ENCODE measurements around the gene TXNDC12. TPM values are rescaled to one million over a fixed set of nuclear protein-coding genes. Genes with fewer than 3 reads are reported as not detected.
"Not testable (repeated sequence)": the region's sequence is repeated elsewhere in the genome, so short reads cannot be mapped to it uniquely, and the experiment has no call there.

TXNDC12 gene
- total RNA-seq, 1 donor from 2014 or later, result 59.4 TPM

GRCh38 chr1:52053862-52054261 lies 1.1 kb downstream of the TXNDC12 start:
- intact Hi-C loops (cut with micrococcal nuclease), result no loop called here

- intact Hi-C loops (cut with micrococcal nuclease), result not testable (repeated sequence)
Measured at GRCh38 chr1:52049337-52049736, 5.7 kb downstream of the TXNDC12 start.

DNA sequence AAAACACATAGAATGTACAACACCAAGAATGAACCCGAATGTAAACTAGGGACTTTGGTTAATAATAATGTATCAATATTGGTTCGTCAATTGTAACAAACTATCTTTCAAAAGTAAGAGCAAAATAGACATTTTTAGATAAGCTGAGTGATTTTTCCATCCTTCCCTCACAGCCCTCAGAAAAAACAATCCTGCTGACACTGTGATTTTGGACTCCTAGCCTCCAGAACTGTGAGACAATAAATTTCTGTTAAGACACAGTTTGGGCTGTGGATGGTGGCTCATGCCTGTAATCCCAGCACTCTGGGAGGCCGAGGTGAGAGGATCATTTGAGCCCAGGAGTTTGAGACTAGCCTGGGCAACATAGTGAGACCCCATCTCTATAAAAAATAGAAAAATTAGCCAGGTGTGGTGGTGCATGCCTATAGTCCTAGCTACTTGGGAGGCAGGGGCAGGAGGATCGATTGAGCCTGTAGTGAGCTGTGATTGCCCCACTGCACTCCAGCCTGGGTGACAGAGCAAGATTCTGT lies 9.3 kb downstream of the TXNDC12 start:
- intact Hi-C loops (cut with micrococcal nuclease), result not testable (repeated sequence)

DNA sequence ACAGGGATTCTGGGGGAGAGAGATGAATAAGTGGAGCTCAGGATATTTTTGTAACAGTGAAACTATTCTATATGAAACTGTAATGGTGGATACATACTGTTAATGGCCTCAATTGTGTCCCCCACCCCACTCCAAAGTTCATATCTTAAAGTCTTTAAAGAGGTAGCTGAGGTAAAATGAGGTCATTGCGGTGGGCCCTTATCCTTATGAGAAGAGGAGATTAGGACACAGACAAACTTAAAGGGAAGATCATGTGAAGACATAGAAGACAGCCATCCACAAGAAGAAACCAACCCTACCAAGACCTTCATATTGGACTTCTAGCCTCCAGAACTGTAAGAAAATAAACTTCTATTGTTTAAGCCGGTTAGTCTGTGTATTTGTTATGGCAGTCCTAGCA lies 9.8 kb downstream of the TXNDC12 start:
- intact Hi-C loops (cut with micrococcal nuclease), result no loop called here

GRCh38 chr1:52041551-52042185 lies 13.3 kb downstream of the TXNDC12 start:
- intact Hi-C loops (cut with micrococcal nuclease), result no loop called here

DNA sequence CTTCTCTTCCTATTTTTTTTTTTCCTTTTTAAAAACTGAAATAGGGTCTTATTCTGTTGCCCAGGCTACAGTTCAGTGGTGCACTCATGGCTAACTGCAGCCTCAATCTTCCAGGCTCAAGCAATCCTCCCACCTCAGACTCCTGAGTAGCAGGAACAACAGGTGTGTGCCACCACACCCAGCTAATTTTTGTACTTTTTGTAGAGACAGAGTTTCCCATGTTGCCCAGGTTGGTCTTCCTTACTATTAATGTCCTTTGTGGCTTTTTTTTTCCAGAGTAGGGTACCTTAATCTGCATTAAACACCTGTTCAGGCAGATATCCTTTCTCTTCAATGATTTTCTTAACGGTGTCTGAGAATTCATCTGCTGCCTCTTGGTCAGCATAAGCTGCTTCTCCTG lies 17.1 kb downstream of the TXNDC12 start:
- intact Hi-C loops (cut with micrococcal nuclease), result no loop called here

- intact Hi-C loops (cut with micrococcal nuclease), result no loop called here
Measured at GRCh38 chr1:52037402-52037814, 17.6 kb downstream of the TXNDC12 start.

- intact Hi-C loops (cut with micrococcal nuclease), result no loop called here
Measured at GRCh38 chr1:52034050-52034384, 21.0 kb downstream of the TXNDC12 start.

GRCh38 chr1:52033190-52034049 lies 21.6 kb downstream of the TXNDC12 start, which contains the start of gene KTI12:
Gene KTI12, minus strand, starts transcription at chr1:52033810. Its CDS starts 49 bp downstream, at chr1:52033761.
- intact Hi-C loops (cut with micrococcal nuclease), result loop anchor here (1.0 kb wide), 3 partner anchors 23 to 333 kb away; partner anchors contain the start of genes BTF3L4, CC2D1B and NRDC

DNA sequence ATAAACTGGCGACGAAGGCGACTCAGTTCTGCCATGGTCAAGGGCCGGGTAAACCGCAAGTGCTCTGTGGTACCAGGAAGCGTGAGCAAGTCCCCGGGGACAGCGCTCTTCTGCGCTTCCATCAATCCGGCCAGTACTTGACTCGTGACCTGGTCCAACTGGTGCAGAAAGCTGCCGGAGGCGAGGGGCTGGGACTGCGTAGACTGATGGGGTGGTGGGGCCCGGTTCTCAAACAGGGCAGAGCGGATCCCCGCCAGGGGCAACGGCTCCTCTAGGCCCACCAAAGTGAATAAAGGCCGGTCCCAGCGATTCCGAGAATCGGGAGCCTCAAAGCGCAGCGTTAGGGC lies 22.2 kb downstream of the TXNDC12 start:
- intact Hi-C loops (cut with micrococcal nuclease), result loop anchor here (1.0 kb wide), 3 partner anchors 24 to 334 kb away; partner anchors contain the start of genes BTF3L4, CC2D1B and NRDC

- intact Hi-C loops (cut with micrococcal nuclease), result no loop called here
Measured at GRCh38 chr1:52032124-52032784, 22.7 kb downstream of the TXNDC12 start.

- intact Hi-C loops (cut with micrococcal nuclease), result not testable (repeated sequence)
Measured at GRCh38 chr1:52028839-52029238, 26.2 kb downstream of the TXNDC12 start.

DNA sequence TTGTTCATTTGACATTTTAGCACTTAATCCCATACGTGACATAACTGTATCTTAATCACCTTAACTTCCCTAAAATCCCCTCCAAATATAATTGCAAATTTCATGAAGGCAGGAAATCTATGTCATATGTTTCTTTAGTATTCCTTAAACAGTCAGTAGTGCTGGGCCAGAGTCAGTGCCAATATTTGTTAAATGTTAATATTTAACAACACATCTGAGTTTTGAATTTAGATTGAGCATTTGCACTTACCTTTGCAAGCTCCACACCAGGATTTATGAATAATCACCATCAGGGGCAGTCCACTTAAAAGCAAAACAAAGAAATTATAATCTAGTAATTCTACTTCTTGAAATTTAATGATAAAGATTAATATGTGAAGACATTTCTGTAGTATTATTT lies 26.7 kb downstream of the TXNDC12 start:
- intact Hi-C loops (cut with micrococcal nuclease), result no loop called here

DNA sequence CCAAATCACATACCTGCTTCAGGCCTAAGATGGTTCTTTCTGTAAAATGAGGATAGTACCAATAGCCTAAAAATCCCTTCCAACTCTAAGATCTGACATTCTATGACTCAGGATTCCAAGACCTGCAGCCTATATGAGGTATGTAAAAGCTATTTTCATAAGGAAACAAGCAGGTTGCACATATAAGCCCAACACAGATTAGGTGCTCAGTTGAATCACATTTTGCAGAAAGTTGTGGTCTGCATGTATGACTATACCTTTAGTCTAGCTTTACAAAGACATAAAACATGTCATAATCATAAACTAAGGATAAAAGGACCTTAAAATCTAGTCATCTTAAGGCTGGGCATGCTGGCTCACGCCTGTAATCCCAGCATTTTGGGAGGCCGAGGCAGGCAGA lies 28.7 kb downstream of the TXNDC12 start:
- intact Hi-C loops (cut with micrococcal nuclease), result no loop called here

DNA sequence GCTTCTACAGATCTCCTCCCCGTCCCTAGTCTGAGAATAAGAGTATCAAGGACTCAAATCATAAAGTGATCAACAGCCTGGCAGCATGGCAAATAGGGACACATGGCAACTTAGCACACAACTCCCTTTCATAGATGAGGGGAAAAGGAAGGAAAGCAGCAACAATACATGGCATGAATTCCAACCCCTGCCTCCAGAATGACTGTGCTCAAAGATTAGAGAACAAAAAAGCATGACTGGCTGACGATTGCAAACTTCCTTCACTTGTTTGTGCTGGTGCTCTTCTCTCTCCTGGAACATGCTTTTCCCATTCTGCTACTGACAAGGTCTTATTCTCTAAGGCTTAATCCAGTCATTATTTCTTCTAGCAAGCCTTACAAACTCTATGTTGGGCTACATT lies 32.9 kb downstream of the TXNDC12 start:
- intact Hi-C loops (cut with micrococcal nuclease), result no loop called here

DNA sequence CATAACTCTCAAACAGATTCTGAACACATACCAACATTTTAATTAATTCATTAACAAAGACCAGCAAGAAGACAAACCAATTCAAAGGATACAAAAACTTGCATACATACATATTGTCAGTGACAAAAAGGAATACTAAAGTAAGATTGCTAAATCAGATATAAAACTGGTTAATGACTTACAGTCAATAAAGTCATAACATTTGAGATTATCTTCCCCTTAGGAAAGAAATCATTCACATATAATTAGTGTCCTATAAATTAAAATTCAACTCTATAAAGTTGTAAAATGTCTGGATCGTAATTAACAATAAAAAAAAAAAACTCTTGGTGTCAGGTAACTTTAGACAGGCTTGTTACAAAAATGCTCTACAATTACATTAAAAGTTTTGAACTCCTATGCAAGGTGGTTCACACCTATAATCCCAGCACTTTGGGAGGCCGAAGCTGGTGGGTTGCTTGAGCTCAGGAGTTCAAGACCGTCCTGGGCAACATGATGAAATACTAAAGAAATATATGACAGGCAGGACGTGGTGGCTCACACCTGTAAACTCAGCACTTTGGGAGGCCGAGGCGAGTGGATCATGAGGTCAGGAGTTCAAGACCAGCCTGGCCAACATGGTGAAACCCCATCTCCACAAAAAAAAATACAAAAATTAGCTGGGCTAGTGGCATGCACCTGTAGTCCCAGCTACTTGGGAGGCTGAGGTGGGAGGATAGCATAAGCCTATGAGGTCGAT lies 46.8 kb downstream of the TXNDC12 start:
- intact Hi-C loops (cut with micrococcal nuclease), result no loop called here

DNA sequence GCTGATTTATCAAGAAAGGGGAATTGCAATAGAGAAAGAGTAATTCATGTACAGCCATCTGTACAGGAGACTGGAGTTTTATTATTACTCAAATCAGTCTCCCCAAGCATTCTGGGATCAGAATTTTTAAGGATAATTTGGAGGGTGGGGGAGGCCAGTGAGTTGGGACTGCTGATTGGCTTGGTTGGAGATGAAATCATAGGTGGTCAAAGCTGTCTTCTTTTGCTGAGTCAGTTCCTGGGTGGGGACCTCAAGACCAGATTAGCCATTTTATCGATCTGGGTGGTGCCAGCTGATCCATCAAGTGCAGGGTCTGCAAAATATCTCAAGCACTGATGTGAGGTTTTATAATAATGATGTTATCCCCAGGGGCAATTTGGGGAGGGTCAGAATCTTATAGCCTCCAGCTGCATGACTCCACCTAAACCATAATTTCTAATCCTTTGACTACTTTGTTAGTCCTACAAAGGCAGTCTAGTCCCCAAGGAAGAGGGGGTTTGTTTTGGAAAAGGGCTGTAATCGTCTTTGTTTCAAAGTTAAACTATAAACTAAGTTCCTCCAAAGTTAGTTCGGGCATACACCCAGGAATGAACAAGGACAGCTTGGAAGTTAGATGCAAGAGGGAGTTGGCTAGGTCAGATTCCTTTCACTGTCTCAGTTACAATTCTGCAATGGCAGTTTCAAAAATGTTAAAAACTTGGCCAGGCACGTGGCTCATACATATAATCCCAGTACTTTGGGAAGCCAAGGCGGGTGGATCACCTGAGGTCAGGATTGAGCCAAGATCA lies 47.6 kb downstream of the TXNDC12 start:
- intact Hi-C loops (cut with micrococcal nuclease), result no loop called here

DNA sequence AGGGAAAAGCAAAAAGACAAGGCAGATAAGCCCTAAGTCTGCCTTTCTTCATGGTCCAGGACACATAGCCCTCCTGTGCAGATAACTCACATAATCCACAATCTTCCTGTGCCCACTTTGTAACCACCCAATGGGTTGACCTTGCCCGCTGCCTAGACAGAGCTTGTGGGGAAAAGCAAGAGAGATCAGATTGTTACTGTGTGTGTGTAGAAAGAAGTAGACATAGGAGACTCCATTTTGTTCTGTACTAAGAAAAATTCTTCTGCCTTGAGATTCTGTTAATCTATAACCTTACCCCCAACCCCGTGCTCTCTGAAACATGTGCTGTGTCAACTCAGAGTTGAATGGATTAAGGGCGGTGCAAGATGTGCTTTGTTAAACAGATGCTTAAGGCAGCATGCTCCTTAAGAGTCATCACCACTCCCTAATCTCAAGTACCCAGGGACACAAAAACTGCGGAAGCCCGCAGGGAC lies 48.9 kb downstream of the TXNDC12 start:
- intact Hi-C loops (cut with micrococcal nuclease), result not testable (repeated sequence)

DNA sequence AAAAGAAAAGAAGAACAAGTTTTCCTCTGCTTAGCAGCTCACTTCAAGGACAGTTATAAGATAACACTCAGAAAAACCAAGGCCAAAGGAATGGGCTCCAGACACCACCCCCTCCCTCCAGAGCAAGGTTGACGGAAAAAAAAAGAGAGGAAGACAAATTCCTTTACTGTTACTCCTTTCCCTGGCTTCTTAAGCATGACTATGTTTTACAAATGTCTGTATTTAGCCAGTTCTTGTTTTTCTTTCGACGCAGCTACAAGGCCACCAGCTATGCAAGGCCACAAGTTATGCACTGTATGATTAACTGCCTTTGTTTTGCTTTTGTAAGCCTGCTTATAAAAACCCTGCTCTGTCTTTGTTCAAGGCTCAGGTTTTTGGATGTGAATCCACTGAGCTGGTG lies 49.4 kb downstream of the TXNDC12 start:
- intact Hi-C loops (cut with micrococcal nuclease), result not testable (repeated sequence)

DNA sequence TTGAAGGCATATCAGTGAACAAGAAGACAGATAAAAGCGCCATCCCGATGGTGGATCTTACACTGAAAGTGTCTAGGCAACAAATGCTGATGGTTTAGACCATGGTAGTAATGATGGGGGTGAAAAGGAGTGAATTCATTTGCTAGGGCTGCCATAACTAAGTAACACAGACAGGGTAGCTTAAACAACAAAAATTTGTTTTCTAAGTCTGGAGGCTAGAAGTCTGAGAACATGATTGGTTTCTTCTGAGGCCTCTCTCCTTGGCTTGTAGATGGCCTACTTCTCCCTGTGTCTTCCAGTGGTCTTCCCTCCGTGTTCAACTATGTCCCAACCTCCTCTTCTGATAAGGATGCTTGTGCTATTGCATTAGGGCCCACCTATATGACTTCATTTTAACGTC lies 51.1 kb downstream of the TXNDC12 start:
- intact Hi-C loops (cut with micrococcal nuclease), result no loop called here
